GM21528 (cell line): ENCODE measurements around the gene COL5A1.
A peak's percentile ranks its signal among the peaks of the same experiment; 100 is the strongest.
"Not testable (repeated sequence)": the region's sequence is repeated elsewhere in the genome, so short reads cannot be mapped to it uniquely, and the experiment has no call there.

Experiments used
- ATAC-seq: cut with Tn5 transposase; IDR thresholded peaks from one replicate; pipeline ENCODE4 v1.9.1; 2021; ENCODE audit warnings: mild to moderate bottlenecking, moderate library complexity; ENCODE audit not compliant: unreplicated experiment, low FRiP score

The COL5A1 gene

GRCh38 chr9:134841180-134841904 lies 199.7 kb downstream of the COL5A1 start:
- ATAC-seq: no peak

- ATAC-seq: no peak
Measured at GRCh38 chr9:134842321-134842720, 200.7 kb downstream of the COL5A1 start.

- ATAC-seq: no peak
Measured at GRCh38 chr9:134843740-134844139, 202.1 kb downstream of the COL5A1 start.

GRCh38 chr9:134844821-134845220 lies 203.2 kb downstream of the COL5A1 start:
- no peak for ATAC-seq

- no peak for ATAC-seq
Measured at GRCh38 chr9:134846187-134846586, 204.6 kb downstream of the COL5A1 start.

- ATAC-seq: no peak
Measured at GRCh38 chr9:134846699-134847098, 205.1 kb downstream of the COL5A1 start.

- no peak for ATAC-seq
Measured at GRCh38 chr9:134847138-134847537, 205.5 kb downstream of the COL5A1 start.

GRCh38 chr9:134847752-134848432 lies 206.3 kb downstream of the COL5A1 start:
- no peak for ATAC-seq

GRCh38 chr9:134848504-134848903 lies 206.9 kb downstream of the COL5A1 start:
- ATAC-seq: no peak

- ATAC-seq: no peak
Measured at GRCh38 chr9:134850611-134851010, 209.0 kb downstream of the COL5A1 start.

GRCh38 chr9:134851020-134851419 lies 209.4 kb downstream of the COL5A1 start:
- ATAC-seq: no peak

GRCh38 chr9:134852906-134853654 lies 211.5 kb downstream of the COL5A1 start:
- no peak for ATAC-seq

GRCh38 chr9:134853893-134854292 lies 212.3 kb downstream of the COL5A1 start:
- no peak for ATAC-seq

GRCh38 chr9:134854541-134854981 lies 213.0 kb downstream of the COL5A1 start:
- ATAC-seq: no peak

- no peak for ATAC-seq
Measured at GRCh38 chr9:134855231-134855899, 213.8 kb downstream of the COL5A1 start.

GRCh38 chr9:134855900-134856377 lies 214.3 kb downstream of the COL5A1 start:
- no peak for ATAC-seq

GRCh38 chr9:134857451-134857850 lies 215.8 kb downstream of the COL5A1 start:
- ATAC-seq: not testable (repeated sequence)

- ATAC-seq: peak; percentile 64
Measured at GRCh38 chr9:134858051-134858841, 216.6 kb downstream of the COL5A1 start.

GRCh38 chr9:134860510-134860909 lies 218.9 kb downstream of the COL5A1 start:
- no peak for ATAC-seq
